ENCODE data around the gene PRDM16.

Gene PRDM16

GRCh38 chr1:3198371-3199271 lies 129.6 kb downstream of the PRDM16 start:
- TF ChIP-seq Cebpa-rat (IDR thresholded peaks at IDR 0.05): no peak
- Histone ChIP-seq H3K36me3 (no peaks in the 10 kb centered on the region), H3K27ac (no peak overlapping the region), H3K9ac (no peak overlapping the region), H3K9me3 (no peaks in the 10 kb centered on the region), H3K4me3 (no peak overlapping the region), H3K27me3 (peaks cover 29% of the 10 kb centered on the region), H3K4me1 (peaks cover 92% of the 10 kb centered on the region), H4K20me1 (no peaks in the 10 kb centered on the region), H3K4me2 (peak overlapping the region; percentile 95)

GRCh38 chr1:3204725-3205124 lies 135.7 kb downstream of the PRDM16 start:
- H3K4me3 ChIP-seq: no peak overlapping the region
- H3K9me3 ChIP-seq: no peaks in the 10 kb centered on the region
- no peaks in the 10 kb centered on the region for H3K36me3 ChIP-seq
- H3K27me3 ChIP-seq: peaks cover 60% of the 10 kb centered on the region
- no peak overlapping the region for H3K9ac ChIP-seq
- H3K4me2 ChIP-seq: peak overlapping the region; percentile 76
- TF ChIP-seq Cebpa-rat (IDR thresholded peaks at IDR 0.05): no peak
- no peak overlapping the region for H3K27ac ChIP-seq
- peaks cover 73% of the 10 kb centered on the region for H3K4me1 ChIP-seq
- no peaks in the 10 kb centered on the region for H4K20me1 ChIP-seq

GRCh38 chr1:3205815-3206214 lies 136.8 kb downstream of the PRDM16 start:
- Histone ChIP-seq H3K4me1 (peaks cover 64% of the 10 kb centered on the region), H3K9me3 (no peaks in the 10 kb centered on the region), H3K27ac (no peak overlapping the region), H3K36me3 (no peaks in the 10 kb centered on the region), H3K27me3 (peaks cover 57% of the 10 kb centered on the region), H4K20me1 (no peaks in the 10 kb centered on the region), H3K4me3 (no peak overlapping the region), H3K4me2 (peak overlapping the region; percentile 76), H3K9ac (no peak overlapping the region)
- no peak for TF ChIP-seq Cebpa-rat (IDR thresholded peaks at IDR 0.05)

- Histone ChIP-seq H3K4me3 (no peak overlapping the region), H3K9ac (no peak overlapping the region), H3K27ac (no peak overlapping the region), H3K27me3 (peaks cover 50% of the 10 kb centered on the region), H3K36me3 (no peaks in the 10 kb centered on the region), H3K9me3 (no peaks in the 10 kb centered on the region), H3K4me2 (peak overlapping the region; percentile 76), H4K20me1 (no peaks in the 10 kb centered on the region), H3K4me1 (peaks cover 56% of the 10 kb centered on the region)
- no peak for TF ChIP-seq Cebpa-rat (IDR thresholded peaks at IDR 0.05)
These were observed 137.7 kb downstream of the PRDM16 start for GRCh38 chr1:3206696-3207095.

- no peaks in the 10 kb centered on the region for H3K36me3 ChIP-seq
- H3K4me1 ChIP-seq: peaks cover 49% of the 10 kb centered on the region
- H3K9me3 ChIP-seq: no peaks in the 10 kb centered on the region
- TF ChIP-seq Cebpa-rat (IDR thresholded peaks at IDR 0.05): no peak
- H3K4me2 ChIP-seq: peak overlapping the region; percentile 76
- H3K4me3 ChIP-seq: no peak overlapping the region
- peak overlapping the region; percentile 51; the same call in 1 of the 2 replicates for H3K27ac ChIP-seq
- H3K27me3 ChIP-seq: peaks cover 46% of the 10 kb centered on the region
- no peaks in the 10 kb centered on the region for H4K20me1 ChIP-seq
- no peak overlapping the region for H3K9ac ChIP-seq
These were observed 138.3 kb downstream of the PRDM16 start for GRCh38 chr1:3207217-3207848.

- H3K27ac ChIP-seq: no peak overlapping the region
- H3K36me3 ChIP-seq: no peaks in the 10 kb centered on the region
- no peaks in the 10 kb centered on the region for H3K9me3 ChIP-seq
- TF ChIP-seq Cebpa-rat (IDR thresholded peaks at IDR 0.05): no peak
- no peak overlapping the region for H3K4me2 ChIP-seq
- H3K27me3 ChIP-seq: peaks cover 34% of the 10 kb centered on the region
- H3K9ac ChIP-seq: no peak overlapping the region
- no peaks in the 10 kb centered on the region for H4K20me1 ChIP-seq
- peaks cover 42% of the 10 kb centered on the region for H3K4me1 ChIP-seq
- no peak overlapping the region for H3K4me3 ChIP-seq
These were observed 139.8 kb downstream of the PRDM16 start for GRCh38 chr1:3208819-3209200.

- Histone ChIP-seq H3K36me3 (no peaks in the 10 kb centered on the region), H3K9ac (no peak overlapping the region), H3K9me3 (no peaks in the 10 kb centered on the region), H4K20me1 (no peaks in the 10 kb centered on the region), H3K4me3 (no peak overlapping the region), H3K27ac (no peak overlapping the region), H3K4me1 (peaks cover 41% of the 10 kb centered on the region), H3K27me3 (peaks cover 30% of the 10 kb centered on the region), H3K4me2 (no peak overlapping the region)
- no peak for TF ChIP-seq Cebpa-rat (IDR thresholded peaks at IDR 0.05)
These were observed 140.2 kb downstream of the PRDM16 start for GRCh38 chr1:3209201-3209600.

GRCh38 chr1:3211582-3212375 lies 142.8 kb downstream of the PRDM16 start:
- Histone ChIP-seq H4K20me1 (no peaks in the 10 kb centered on the region), H3K9me3 (no peaks in the 10 kb centered on the region), H3K4me2 (no peak overlapping the region), H3K27ac (no peak overlapping the region), H3K4me3 (no peak overlapping the region), H3K9ac (no peak overlapping the region), H3K36me3 (no peaks in the 10 kb centered on the region), H3K4me1 (peaks cover 22% of the 10 kb centered on the region), H3K27me3 (0 out of 2 replicates have a peak, but pooled peaks cover 6% of the 10 kb centered on the region)
- no peak for TF ChIP-seq Cebpa-rat (IDR thresholded peaks at IDR 0.05)

- TF ChIP-seq Cebpa-rat (IDR thresholded peaks at IDR 0.05): no peak
- H3K27ac ChIP-seq: no peak overlapping the region
These were observed 143.7 kb downstream of the PRDM16 start for GRCh38 chr1:3212453-3213355.

More at GRCh38 chr1:3212453-3213355, 143.7 kb downstream of the PRDM16 start:
- no peak overlapping the region for H3K4me2 ChIP-seq
- no peaks in the 10 kb centered on the region for H3K36me3 ChIP-seq
- no peaks in the 10 kb centered on the region for H3K9me3 ChIP-seq
- H3K4me3 ChIP-seq: no peak overlapping the region
- no peaks in the 10 kb centered on the region for H4K20me1 ChIP-seq
- H3K9ac ChIP-seq: no peak overlapping the region
- peaks cover 13% of the 10 kb centered on the region for H3K4me1 ChIP-seq
- H3K27me3 ChIP-seq: 0 out of 2 replicates have a peak, but pooled peaks cover 7% of the 10 kb centered on the region

Measured in BLaER1 (cell line).